DND-41 (cell line): ENCODE measurements around the gene B4GALT4.
"Not testable (repeated sequence)": the region's sequence is repeated elsewhere in the genome, so short reads cannot be mapped to it uniquely, and the experiment has no call there.

Source experiments
- CTCF ChIP-seq: IDR thresholded peaks from 2 replicates; pipeline ENCODE4 v1.5.1; 2012; ENCODE audit warnings: borderline replicate concordance, low read length, moderate library complexity, mild to moderate bottlenecking; ENCODE audit not compliant: poor library complexity, severe bottlenecking; ENCODE audit errors: extremely low read depth
- EZH2 ChIP-seq: IDR thresholded peaks from 3 replicates; pipeline ENCODE4 v1.6.1; 2012; ENCODE audit warnings: borderline replicate concordance, low read depth, mild to moderate bottlenecking, moderate library complexity, low read length, inconsistent platforms; ENCODE audit not compliant: severe bottlenecking

GRCh38 chr3:119164745-119165144 lies 75.9 kb downstream of the B4GALT4 start:
- TF ChIP-seq EZH2, CTCF: not testable (repeated sequence)
